Measurements from ENCODE around the gene KIF3A.

GRCh38 chr5:132753135-132753987 is 16.0 kb upstream of the KIF3A start:
- no peak for TF ChIP-seq EP300 (IDR thresholded peaks at IDR 0.05)
- no peak for TF ChIP-seq POLR2AphosphoS5 (IDR thresholded peaks at IDR 0.05)
- no peak for TF ChIP-seq CTCF (IDR thresholded peaks at IDR 0.05)

Data from stomach (tissue), 4 donors.